Sigmoid colon (tissue), 4 donors: ENCODE results near the gene PATJ.

ENCODE experiments used
- CTCF ChIP-seq, 4 experiments: fragments of 450-650 bp in 3 of 4; fragments of 200-600 bp in 1 of 4; IDR thresholded peaks; one replicate each; pipeline ENCODE4 v1.5.1; 2016 to 2019; ENCODE audit warnings: antibody characterized with exemption in 4 of 4, mild to moderate bottlenecking in 3 of 4, moderate library complexity in 2 of 4
- EP300 ChIP-seq, 4 donors: sonication (generic); formaldehyde crosslinking; IDR thresholded peaks; one replicate each; pipeline ENCODE4 v1.6.1; 2017; ENCODE audit warnings: antibody characterized with exemption in 4 of 4
- POLR2A ChIP-seq, 2 donors: fragments of 450-650 bp; IDR thresholded peaks; one replicate each; pipeline ENCODE4 v1.6.1; 2016; ENCODE audit warnings: antibody characterized with exemption in 2 of 2, mild to moderate bottlenecking in 2 of 2, moderate library complexity in 2 of 2
- POLR2AphosphoS5 ChIP-seq, 4 donors: sonication (generic); formaldehyde crosslinking; IDR thresholded peaks; one replicate each; pipeline ENCODE4 v1.6.1; 2017; ENCODE audit warnings: antibody characterized with exemption in 4 of 4

- TF ChIP-seq CTCF (IDR thresholded peaks at IDR 0.05): no peak
- no peak for TF ChIP-seq POLR2AphosphoS5 (IDR thresholded peaks at IDR 0.05)
- no peak for TF ChIP-seq POLR2A (IDR thresholded peaks at IDR 0.05)
- TF ChIP-seq EP300 (IDR thresholded peaks at IDR 0.05): no peak
Observed at GRCh38 chr1:62198069-62198780, 455.9 kb downstream of the PATJ start.
